H1 (cell line): Measurements from ENCODE around the gene PLEKHH3. TPM values are rescaled to one million over a fixed set of nuclear protein-coding genes. Genes with fewer than 3 reads are reported as not detected.
A peak's percentile ranks its signal among the peaks of the same experiment; 100 is the strongest.

Experiments used
- CHD7 ChIP-seq: fragments of 300-600 bp; sonication (generic); IDR thresholded peaks from 2 replicates; pipeline ENCODE4 v1.7.1; 2012; ENCODE audit warnings: low read length, moderate library complexity, mild to moderate bottlenecking, inconsistent platforms; ENCODE audit not compliant: insufficient replicate concordance
- JUND ChIP-seq: IDR thresholded peaks from 2 replicates; pipeline ENCODE4 v1.6.1; 2011; ENCODE audit warnings: mild to moderate bottlenecking, improper control_type of control experiment, low read length
- NRF1 ChIP-seq: IDR thresholded peaks from 2 replicates; pipeline ENCODE4 v1.6.1; 2011; ENCODE audit warnings: mild to moderate bottlenecking, low read depth, low read length, improper control_type of control experiment
- SIN3A ChIP-seq, 2 experiments: IDR thresholded peaks in 1 of 2; conservative IDR thresholded peaks in 1 of 2; 2 replicates each; pipeline ENCODE4 v1.6.1; 2011 to 2012; ENCODE audit warnings: low read length in 2 of 2, improper control_type of control experiment in 1 of 2, low read depth in 1 of 2, mild to moderate bottlenecking in 1 of 2
- SP2 ChIP-seq: IDR thresholded peaks from 2 replicates; pipeline ENCODE4 v1.6.1; 2012; ENCODE audit warnings: mild to moderate bottlenecking, low read length, inconsistent platforms
- TAF1 ChIP-seq: IDR thresholded peaks from 2 replicates; pipeline ENCODE4 v1.6.1; 2011; ENCODE audit warnings: mild to moderate bottlenecking, low read depth, low read length
- TBP ChIP-seq: IDR thresholded peaks from 2 replicates; pipeline ENCODE4 v1.6.1; 2011; ENCODE audit warnings: low read depth, low read length, improper control_type of control experiment
- TEAD4 ChIP-seq: IDR thresholded peaks from 2 replicates; pipeline ENCODE4 v1.6.1; 2012; ENCODE audit warnings: low read depth, low read length, inconsistent platforms, mixed read lengths
- polyA plus RNA-seq, 7 experiments: library from polyadenylated mRNA; depleted of rRNA in 3 of 7; stranded (reverse) in 5 of 7; unstranded in 2 of 7; fragments of >200 nt in 5 of 7; fragments of 200-250 nt in 2 of 7; gene quantifications; 1 replicate in 5 of 7; 2 replicates in 1 of 7; 4 replicates in 1 of 7; pipeline versions ENCODE4 v1.2.1 to v1.2.3, GENCODE V29; 2011 to 2013; ENCODE audit warnings: missing spikeins in 2 of 7, mixed read lengths in 2 of 7
- total RNA-seq: library from RNA; stranded (reverse); fragmentation: NEBNext Ultra II Directional; extraction: Animal tissue kit (Norgen Biotek cat#: 25700); gene quantifications from 2 replicates; pipeline ENCODE4 v1.2.1, GENCODE V29; 2021

The PLEKHH3 gene
- total and polyA plus RNA-seq, 2 of the 8 experiments (the other 6 are each of a cell fraction or from before 2014, with no cell fraction given), result 11.1 to 13.5 TPM

- TF ChIP-seq CHD7, result no peak
- TF ChIP-seq SIN3A (conservative IDR thresholded peaks at IDR 0.05 in 1 of 2, IDR thresholded peaks at IDR 0.05 in 1 of 2; ENCODE audit: low read depth in 1 of 2, low read length in 2 of 2), result peak; percentile 34 to 41; a peak in 1 of 4 replicates
- no peak for TF ChIP-seq NRF1
- TF ChIP-seq JUND, result no peak; the same call in 1 of the 2 replicates
- TF ChIP-seq TEAD4, result no peak
- no peak for TF ChIP-seq SP2
- peak; percentile 62 for TF ChIP-seq TBP
- TF ChIP-seq TAF1, result peak; percentile 72
These were observed 1.4 kb upstream of the PLEKHH3 start (continued) for GRCh38 chr17:42677921-42678781.
